Measurements from ENCODE around the gene RB1.

DNA sequence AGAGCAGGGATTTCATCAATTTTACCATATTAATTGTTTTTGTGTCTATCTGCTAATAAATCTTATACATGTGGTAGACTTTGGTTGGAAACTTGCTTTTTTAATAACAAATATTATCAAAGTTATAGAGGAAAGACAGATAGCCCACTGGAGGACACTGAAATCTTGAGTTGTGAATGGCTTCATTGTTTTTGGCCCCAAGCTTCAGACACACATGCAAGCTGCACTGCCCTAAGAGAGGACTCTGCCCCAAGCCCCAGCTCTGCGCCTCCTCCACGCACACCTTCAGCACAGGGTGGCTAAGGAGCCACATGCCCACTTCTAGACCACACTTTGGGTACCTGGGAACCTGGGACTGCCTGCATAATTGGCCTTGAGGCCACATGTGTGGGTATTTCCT, 194.1 kb downstream of the RB1 start:
- TF ChIP-seq, protein P1, sequence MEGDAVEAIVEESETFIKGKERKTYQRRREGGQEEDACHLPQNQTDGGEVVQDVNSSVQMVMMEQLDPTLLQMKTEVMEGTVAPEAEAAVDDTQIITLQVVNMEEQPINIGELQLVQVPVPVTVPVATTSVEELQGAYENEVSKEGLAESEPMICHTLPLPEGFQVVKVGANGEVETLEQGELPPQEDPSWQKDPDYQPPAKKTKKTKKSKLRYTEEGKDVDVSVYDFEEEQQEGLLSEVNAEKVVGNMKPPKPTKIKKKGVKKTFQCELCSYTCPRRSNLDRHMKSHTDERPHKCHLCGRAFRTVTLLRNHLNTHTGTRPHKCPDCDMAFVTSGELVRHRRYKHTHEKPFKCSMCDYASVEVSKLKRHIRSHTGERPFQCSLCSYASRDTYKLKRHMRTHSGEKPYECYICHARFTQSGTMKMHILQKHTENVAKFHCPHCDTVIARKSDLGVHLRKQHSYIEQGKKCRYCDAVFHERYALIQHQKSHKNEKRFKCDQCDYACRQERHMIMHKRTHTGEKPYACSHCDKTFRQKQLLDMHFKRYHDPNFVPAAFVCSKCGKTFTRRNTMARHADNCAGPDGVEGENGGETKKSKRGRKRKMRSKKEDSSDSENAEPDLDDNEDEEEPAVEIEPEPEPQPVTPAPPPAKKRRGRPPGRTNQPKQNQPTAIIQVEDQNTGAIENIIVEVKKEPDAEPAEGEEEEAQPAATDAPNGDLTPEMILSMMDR (conservative IDR thresholded peaks at IDR 0.05; ENCODE audit: low read length) = no peak
- TF ChIP-seq EZH2phosphoT487 (IDR thresholded peaks at IDR 0.05; ENCODE audit: borderline replicate concordance, low read depth, low read length) = no peak

Measured in OCI-LY7 (cell line).